ENCODE measurements around the gene KHK.

GRCh38 chr2:27077231-27077630, 9.3 kb upstream of the KHK start:
- TF ChIP-seq, protein P1, sequence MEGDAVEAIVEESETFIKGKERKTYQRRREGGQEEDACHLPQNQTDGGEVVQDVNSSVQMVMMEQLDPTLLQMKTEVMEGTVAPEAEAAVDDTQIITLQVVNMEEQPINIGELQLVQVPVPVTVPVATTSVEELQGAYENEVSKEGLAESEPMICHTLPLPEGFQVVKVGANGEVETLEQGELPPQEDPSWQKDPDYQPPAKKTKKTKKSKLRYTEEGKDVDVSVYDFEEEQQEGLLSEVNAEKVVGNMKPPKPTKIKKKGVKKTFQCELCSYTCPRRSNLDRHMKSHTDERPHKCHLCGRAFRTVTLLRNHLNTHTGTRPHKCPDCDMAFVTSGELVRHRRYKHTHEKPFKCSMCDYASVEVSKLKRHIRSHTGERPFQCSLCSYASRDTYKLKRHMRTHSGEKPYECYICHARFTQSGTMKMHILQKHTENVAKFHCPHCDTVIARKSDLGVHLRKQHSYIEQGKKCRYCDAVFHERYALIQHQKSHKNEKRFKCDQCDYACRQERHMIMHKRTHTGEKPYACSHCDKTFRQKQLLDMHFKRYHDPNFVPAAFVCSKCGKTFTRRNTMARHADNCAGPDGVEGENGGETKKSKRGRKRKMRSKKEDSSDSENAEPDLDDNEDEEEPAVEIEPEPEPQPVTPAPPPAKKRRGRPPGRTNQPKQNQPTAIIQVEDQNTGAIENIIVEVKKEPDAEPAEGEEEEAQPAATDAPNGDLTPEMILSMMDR (IDR thresholded peaks at IDR 0.05): no peak
- TF ChIP-seq EZH2phosphoT487 (IDR thresholded peaks at IDR 0.05) (no peak), EZH2 (IDR thresholded peaks at IDR 0.05) (no peak)
